PC-3 (cell line): ENCODE results near the gene MYH15. TPM values are rescaled to one million over a fixed set of nuclear protein-coding genes. Genes with fewer than 3 reads are reported as not detected.

Experiments used
- ATAC-seq: fragments of 200-7000 bp; cut with Tn5 transposase; 2 replicates; pipeline ENCODE4 v1.9.1; 2020; ENCODE audit warnings: mild to moderate bottlenecking, moderate library complexity
- BruUV-seq: library from RNA; stranded (reverse); fragments of 400-500 nt; replicated peaks from 2 replicates; lab custom pipeline; 2021; lab: Mats Ljungman, UMichigan
- CTCF ChIA-PET: fragments of 300-600 bp; sonication (Branson Sonifier 250); formaldehyde crosslinking; loops from one replicate; lab custom pipeline; 2022; ENCODE audit warnings: antibody characterized with exemption; lab: Charles Lee
- POLR2A ChIA-PET: fragments of 300-600 bp; sonication (Branson Sonifier 250); formaldehyde crosslinking; loops from one replicate; lab custom pipeline; 2022; ENCODE audit warnings: antibody characterized with exemption; ENCODE audit not compliant: unreplicated experiment; lab: Charles Lee
- DNase-seq: peaks from one replicate; pipeline ENCODE4 v3.0.0-alpha.2; 2015
- H2AFZ ChIP-seq: fragments of 300-600 bp; sonication (generic); 2 replicates; pipeline ENCODE4 v1.6.0; 2016; ENCODE audit warnings: antibody characterized with exemption, low read length
- H3F3A ChIP-seq: fragments of 300-600 bp; sonication (generic); one replicate; pipeline ENCODE4 v1.6.0; 2017; ENCODE audit warnings: antibody characterized with exemption, low read length, control low read depth, mild to moderate bottlenecking; ENCODE audit not compliant: unreplicated experiment
- H3K27ac ChIP-seq: fragments of 300-600 bp; sonication (generic); 2 replicates; pipeline ENCODE4 v1.5.1; 2016; ENCODE audit warnings: mild to moderate bottlenecking, low read length
- H3K27me3 ChIP-seq: fragments of 300-600 bp; sonication (generic); 2 replicates; pipeline ENCODE4 v1.6.1; 2016; ENCODE audit warnings: low read length, mixed read lengths
- H3K36me3 ChIP-seq: fragments of 300-600 bp; sonication (generic); 2 replicates; pipeline ENCODE4 v1.6.1; 2016; ENCODE audit warnings: low read depth, mixed run types, low read length, mixed read lengths
- H3K4me1 ChIP-seq: fragments of 300-600 bp; sonication (generic); 2 replicates; pipeline ENCODE4 v1.5.1; 2016; ENCODE audit warnings: low read length; ENCODE audit not compliant: insufficient read depth
- H3K4me2 ChIP-seq: fragments of 300-600 bp; sonication (generic); 2 replicates; pipeline ENCODE4 v1.6.0; 2016; ENCODE audit warnings: low read length
- H3K4me3 ChIP-seq: fragments of 300-600 bp; sonication (generic); 2 replicates; pipeline ENCODE4 v1.5.1; 2016; ENCODE audit warnings: mild to moderate bottlenecking, low read length, mixed read lengths
- H3K79me2 ChIP-seq: fragments of 300-600 bp; sonication (generic); 2 replicates; pipeline ENCODE4 v1.6.1; 2017; ENCODE audit warnings: low read length, mixed read lengths
- H3K9ac ChIP-seq: fragments of 300-600 bp; sonication (generic); 2 replicates; pipeline ENCODE4 v1.6.0; 2016; ENCODE audit warnings: mild to moderate bottlenecking, low read length
- H3K9me2 ChIP-seq: fragments of 300-600 bp; sonication (generic); replicated peaks from 2 replicates; pipeline ENCODE4 v1.6.1; 2016; ENCODE audit warnings: mixed run types, low read length, mixed read lengths
- H3K9me3 ChIP-seq: fragments of 300-600 bp; sonication (generic); 2 replicates; pipeline ENCODE4 v1.6.1; 2016; ENCODE audit warnings: low read length, mixed read lengths
- H4K20me1 ChIP-seq: fragments of 300-600 bp; sonication (generic); 2 replicates; pipeline ENCODE4 v1.6.1; 2016; ENCODE audit warnings: low read length, mixed read lengths
- CTCF ChIP-seq: fragments of 300-600 bp; sonication (generic); conservative IDR thresholded peaks from 2 replicates; pipeline ENCODE4 v1.5.1; 2017; ENCODE audit warnings: antibody characterized with exemption, low read depth, mild to moderate bottlenecking, low read length
- EZH2 ChIP-seq: fragments of 300-600 bp; sonication (generic); IDR thresholded peaks from one replicate; pipeline ENCODE4 v1.6.1; 2017; ENCODE audit warnings: antibody characterized with exemption, mild to moderate bottlenecking, low read length; ENCODE audit not compliant: unreplicated experiment
- EZH2phosphoT487 ChIP-seq: fragments of 300-600 bp; sonication (generic); IDR thresholded peaks from 2 replicates; pipeline ENCODE4 v1.6.1; 2018; ENCODE audit warnings: mild to moderate bottlenecking, antibody characterized with exemption, low read length, borderline replicate concordance
- intact Hi-C: fragments of 100-400 bp; cut with micrococcal nuclease; formaldehyde crosslinking; loops from 2 replicates; pipeline ENCODE4 v1.9.0; 2023
- total RNA-seq: library from RNA; depleted of rRNA; stranded (reverse); fragments of >200 nt; gene quantifications from 2 replicates; pipeline ENCODE4 v1.2.3, GENCODE V29; 2014

Gene MYH15
- total RNA-seq, 1 experiment from 2014 or later = 2.4 TPM

- Histone ChIP-seq H3K27me3 (no peaks in the 10 kb centered on the region), H3K4me3 (no peak overlapping the region), H3K4me1 (peaks cover 17% of the 10 kb centered on the region), H3F3A (no peaks in the 10 kb centered on the region), H3K27ac (no peak overlapping the region), H3K9ac (no peak overlapping the region), H3K9me3 (no peaks in the 10 kb centered on the region), H3K36me3 (no peaks in the 10 kb centered on the region), H4K20me1 (no peaks in the 10 kb centered on the region), H3K4me2 (no peak overlapping the region), H3K79me2 (no peaks in the 10 kb centered on the region), H3K9me2 (0 out of 2 replicates have a peak, but pooled peaks cover 2% of the 10 kb centered on the region), H2AFZ (no peak overlapping the region)
- intact Hi-C loops = loop anchor here (5.0 kb wide), 3 partner anchors 79 to 171 kb away; partner anchors contain the start of gene IFT57
- CTCF ChIA-PET = no interaction called here
- no peak for DNase-seq
- ATAC-seq = no peak; the same call in 1 of the 2 replicates
- BruUV-seq = no TSS peak
- TF ChIP-seq EZH2phosphoT487 (no peak), CTCF (no peak), EZH2 (no peak)
- POLR2A ChIA-PET = no interaction called here
Measured at GRCh38 chr3:108393128-108393900, 117.1 kb downstream of the MYH15 start.

- no peak overlapping the region for H3K9ac ChIP-seq
- H3K79me2 ChIP-seq = no peaks in the 10 kb centered on the region
- intact Hi-C loops = loop anchor here (5.0 kb wide), 3 partner anchors 80 to 170 kb away; partner anchors contain the start of gene IFT57
- H3K9me3 ChIP-seq = no peaks in the 10 kb centered on the region
- no peak overlapping the region for H3K4me3 ChIP-seq
- H3K36me3 ChIP-seq = no peaks in the 10 kb centered on the region
- ATAC-seq (peak; percentile 94), DNase-seq (peak; percentile 84)
- no peak for TF ChIP-seq CTCF
- no peak for TF ChIP-seq EZH2
- no peak for TF ChIP-seq EZH2phosphoT487
- 0 out of 2 replicates have a peak overlapping the region, but pooled peaks have one; percentile 5 for H2AFZ ChIP-seq
- BruUV-seq = no TSS peak
- peak overlapping the region; percentile 54 for H3K4me2 ChIP-seq
- 0 out of 2 replicates have a peak, but pooled peaks cover 2% of the 10 kb centered on the region for H3K9me2 ChIP-seq
- no peaks in the 10 kb centered on the region for H3K27me3 ChIP-seq
- peak overlapping the region; percentile 48 for H3K27ac ChIP-seq
- H4K20me1 ChIP-seq = no peaks in the 10 kb centered on the region
- POLR2A ChIA-PET = interaction anchor here (0.5 to 0.7 kb wide), 3 partner anchors 13 to 793 kb away, joined by 3 to 6 read pairs (median 3); no protein-coding TSS in a partner anchor
- CTCF ChIA-PET = no interaction called here
- peaks cover 17% of the 10 kb centered on the region for H3K4me1 ChIP-seq
- H3F3A ChIP-seq = no peaks in the 10 kb centered on the region
Measured at GRCh38 chr3:108391917-108392593, 118.3 kb downstream of the MYH15 start.
